GM23338 (cell line): ENCODE results near the gene TMIGD2. TPM values are rescaled to one million over a fixed set of nuclear protein-coding genes. Genes with fewer than 3 reads are reported as not detected.

Source experiments
- ATAC-seq: fragments of 200-7000 bp; cut with Tn5 transposase; 3 replicates; pipeline ENCODE4 v1.9.1; 2020
- DNase-seq: peaks from one replicate; pipeline ENCODE4 v3.0.0-alpha.2; 2015; ENCODE audit warnings: low spot score
- H2AFZ ChIP-seq: fragments of 200-600 bp; sonication (generic); 2 replicates; pipeline ENCODE4 v1.8.0; 2016; ENCODE audit warnings: antibody characterized with exemption, mild to moderate bottlenecking, moderate library complexity
- H3F3A ChIP-seq: fragments of 200-600 bp; sonication (generic); replicated peaks from 2 replicates; pipeline ENCODE4 v1.8.0; 2017; ENCODE audit warnings: antibody characterized with exemption, mixed run types, low read depth
- H3K27ac ChIP-seq: fragments of 200-600 bp; sonication (generic); 2 replicates; pipeline ENCODE4 v1.6.1; 2016; ENCODE audit warnings: low read depth
- H3K27me3 ChIP-seq: fragments of 200-600 bp; sonication (generic); 2 replicates; pipeline ENCODE4 v1.8.0; 2016; ENCODE audit warnings: mild to moderate bottlenecking, mixed run types, moderate library complexity; ENCODE audit not compliant: insufficient read depth
- H3K36me3 ChIP-seq: fragments of 200-600 bp; sonication (generic); 2 replicates; pipeline ENCODE4 v1.8.0; 2016; ENCODE audit warnings: mild to moderate bottlenecking; ENCODE audit not compliant: insufficient read depth
- H3K4me1 ChIP-seq: fragments of 200-600 bp; sonication (generic); 2 replicates; pipeline ENCODE4 v1.8.0; 2016; ENCODE audit warnings: mild to moderate bottlenecking, moderate library complexity; ENCODE audit not compliant: insufficient read depth
- H3K4me2 ChIP-seq: fragments of 200-600 bp; sonication (generic); 2 replicates; pipeline ENCODE4 v1.7.1; 2017; ENCODE audit warnings: mixed run types
- H3K4me3 ChIP-seq: fragments of 200-600 bp; sonication (generic); 2 replicates; pipeline ENCODE4 v1.6.1; 2016; ENCODE audit warnings: mixed run types
- H3K79me2 ChIP-seq: fragments of 200-600 bp; sonication (generic); replicated peaks from 2 replicates; pipeline ENCODE4 v1.8.0; 2017; ENCODE audit warnings: mild to moderate bottlenecking; ENCODE audit not compliant: insufficient read depth
- H3K9me2 ChIP-seq: fragments of 200-600 bp; sonication (generic); 2 replicates; pipeline ENCODE4 v1.8.0; 2017; ENCODE audit not compliant: insufficient read depth
- H4K20me1 ChIP-seq: fragments of 200-600 bp; sonication (generic); replicated peaks from 2 replicates; pipeline ENCODE4 v1.8.0; 2017; ENCODE audit warnings: mild to moderate bottlenecking; ENCODE audit not compliant: insufficient read depth
- H3K27ac Mint-ChIP-seq: 2 replicates; pipeline ENCODE4 v1.8.0; 2020; ENCODE audit warnings: inconsistent platforms, mild to moderate bottlenecking, moderate library complexity, mixed read lengths
- H3K27me3 Mint-ChIP-seq: 3 replicates; pipeline ENCODE4 v1.8.0; 2022; ENCODE audit warnings: low read depth, mild to moderate bottlenecking, moderate library complexity, mixed read lengths, inconsistent platforms; ENCODE audit not compliant: insufficient read depth, poor library complexity
- H3K36me3 Mint-ChIP-seq: 3 replicates; pipeline ENCODE4 v1.8.0; 2021; ENCODE audit warnings: low read depth, mild to moderate bottlenecking, inconsistent platforms, moderate library complexity, mixed read lengths
- H3K4me1 Mint-ChIP-seq: 3 replicates; pipeline ENCODE4 v1.8.0; 2020; ENCODE audit warnings: mild to moderate bottlenecking, inconsistent platforms, mixed read lengths
- H3K4me3 Mint-ChIP-seq: 3 replicates; pipeline ENCODE4 v1.8.0; 2021; ENCODE audit warnings: moderate library complexity, mild to moderate bottlenecking, inconsistent platforms, mixed read lengths
- H3K9me3 Mint-ChIP-seq: 3 replicates; pipeline ENCODE4 v1.8.0; 2020; ENCODE audit warnings: moderate library complexity, mild to moderate bottlenecking, inconsistent platforms, mixed read lengths
- CREB1 ChIP-seq: fragments of 250-450 bp; sonication (Bioruptor Pico); IDR thresholded peaks from 2 replicates; pipeline ENCODE4 v1.5.0; 2020; ENCODE audit warnings: low read depth, mild to moderate bottlenecking, moderate library complexity
- CTCF ChIP-seq, 2 experiments: fragments of 200-600 bp in 1 of 2; sonication (generic) in 1 of 2; conservative IDR thresholded peaks; 2 replicates each; pipeline versions ENCODE4 v1.5.1 to v1.6.1; 2016 to 2017; ENCODE audit warnings: antibody characterized with exemption in 2 of 2, low read depth in 2 of 2, mild to moderate bottlenecking in 2 of 2, moderate library complexity in 1 of 2
- ETS1 ChIP-seq: IDR thresholded peaks from 2 replicates; pipeline ENCODE4 v1.6.1; 2016; ENCODE audit warnings: antibody characterized with exemption
- EZH2 ChIP-seq: fragments of 200-600 bp; sonication (generic); IDR thresholded peaks from one replicate; pipeline ENCODE4 v1.8.0; 2017; ENCODE audit warnings: antibody characterized with exemption, mild to moderate bottlenecking, low read depth; ENCODE audit not compliant: unreplicated experiment
- JUNB ChIP-seq: IDR thresholded peaks from one replicate; pipeline ENCODE4 v1.6.1; 2016; ENCODE audit warnings: antibody characterized with exemption; ENCODE audit not compliant: unreplicated experiment
- NANOG ChIP-seq: IDR thresholded peaks from 2 replicates; pipeline ENCODE4 v1.6.1; 2016; ENCODE audit warnings: antibody characterized with exemption, borderline replicate concordance
- ZNF331 ChIP-seq: fragments of 250-450 bp; sonication (Bioruptor Pico); IDR thresholded peaks from 2 replicates; pipeline ENCODE4 v1.5.0; 2020; ENCODE audit warnings: low read depth, mild to moderate bottlenecking, moderate library complexity
- ZNF462 ChIP-seq: fragments of 250-450 bp; sonication (Bioruptor Pico); IDR thresholded peaks from 2 replicates; pipeline ENCODE4 v1.5.0; 2020; ENCODE audit warnings: mild to moderate bottlenecking, moderate library complexity
- polyA plus RNA-seq: library from polyadenylated mRNA; unstranded; fragments of >200 nt; fragmentation: Nextera tagmentation; extraction: Ambion mirVana; gene quantifications from 2 replicates; pipeline ENCODE4 v1.2.1, GENCODE V29; 2016
- total RNA-seq: library from RNA; depleted of rRNA; stranded (reverse); fragments of >200 nt; shearing (Covaris generic); gene quantifications from 2 replicates; pipeline ENCODE4 v1.2.3, GENCODE V29; 2014

TMIGD2 gene
- total and polyA plus RNA-seq, 2 experiments from 2014 or later: 0.76 to 0.79 TPM

GRCh38 chr19:4256563-4256962 lies 45.6 kb downstream of the TMIGD2 start:
- no peaks in the 10 kb centered on the region for H3K4me1 ChIP-seq
- H3K79me2 ChIP-seq: no peaks in the 10 kb centered on the region
- no peaks in the 10 kb centered on the region for H3K9me2 ChIP-seq
- ATAC-seq: peak; percentile 70
- no peak overlapping the region for H3K4me3 Mint-ChIP-seq
- no peak overlapping the region for H3K4me3 ChIP-seq
- H3F3A ChIP-seq: no peaks in the 10 kb centered on the region
- H3K27ac Mint-ChIP-seq: no peak overlapping the region; the same call in 1 of the 2 replicates
- peaks cover 26% of the 10 kb centered on the region for H3K9me3 Mint-ChIP-seq
- no peak overlapping the region for H3K27ac ChIP-seq
- no peaks in the 10 kb centered on the region for H3K4me1 Mint-ChIP-seq
- peak; percentile 60 for DNase-seq
- no peak overlapping the region for H3K4me2 ChIP-seq
- peaks cover 24% of the 10 kb centered on the region for H3K36me3 ChIP-seq
- H3K36me3 Mint-ChIP-seq: peaks cover 78% of the 10 kb centered on the region
- no peaks in the 10 kb centered on the region; the same call in 1 of the 2 replicates for H4K20me1 ChIP-seq
- no peak overlapping the region for H2AFZ ChIP-seq
- no peak for TF ChIP-seq NANOG
- no peak for TF ChIP-seq JUNB
- TF ChIP-seq CTCF (conservative IDR thresholded peaks at IDR 0.05; ENCODE audit: low read depth in 2 of 2): peak; percentile 56
- H3K27me3 Mint-ChIP-seq: peaks cover 6% of the 10 kb centered on the region
- H3K27me3 ChIP-seq: no peaks in the 10 kb centered on the region

GRCh38 chr19:4246767-4247593 lies 55.2 kb downstream of the TMIGD2 start, which contains the start of gene YJU2:
YJU2 (plus strand) TSS chr19:4247080; CDS start chr19:4247147, 67 bp downstream.
- Histone ChIP-seq H4K20me1 (no peaks in the 10 kb centered on the region), H3F3A (0 out of 2 replicates have a peak, but pooled peaks cover 6% of the 10 kb centered on the region), H3K9me2 (no peaks in the 10 kb centered on the region), H3K36me3 (peaks cover 8% of the 10 kb centered on the region; the same call in 1 of the 2 replicates), H2AFZ (peak within 1 kb of the TSS; percentile 86), H3K4me3 (peak within 1 kb of the TSS; percentile 50), H3K27ac (peak within 1 kb of the TSS; percentile 90), H3K27me3 (no peaks in the 10 kb centered on the region), H3K4me2 (peak within 1 kb of the TSS; percentile 72), H3K79me2 (peaks cover 8% of the 10 kb centered on the region), H3K4me1 (0 out of 2 replicates have a peak, but pooled peaks cover 4% of the 10 kb centered on the region)
- H3K27me3 Mint-ChIP-seq: peaks cover 5% of the 10 kb centered on the region
- H3K4me3 Mint-ChIP-seq: peak within 1 kb of the TSS; percentile 93
- no peaks in the 10 kb centered on the region; the same call in 2 of the 3 replicates for H3K4me1 Mint-ChIP-seq
- peaks cover 33% of the 10 kb centered on the region for H3K36me3 Mint-ChIP-seq
- DNase-seq: peak; percentile 100
- peak; percentile 96 for ATAC-seq
- peaks cover 6% of the 10 kb centered on the region for H3K9me3 Mint-ChIP-seq
- H3K27ac Mint-ChIP-seq: peak within 1 kb of the TSS; percentile 99
- TF ChIP-seq ETS1: no peak; the same call in none of the 2 replicates
- no peak for TF ChIP-seq ZNF462 (CRISPR knock-in tag)
- peak; percentile 97 for TF ChIP-seq CREB1 (CRISPR knock-in tag)
- TF ChIP-seq CTCF (conservative IDR thresholded peaks at IDR 0.05; ENCODE audit: low read depth in 2 of 2): peak; percentile 64 to 70
- TF ChIP-seq EZH2: no peak
- no peak for TF ChIP-seq ZNF331
